Measurements from ENCODE around the gene IL1F10. TPM values are rescaled to one million over a fixed set of nuclear protein-coding genes. Genes with fewer than 3 reads are reported as not detected.

IL1F10 gene
- total RNA-seq, 1 donor from 2014 or later: not detected

- Histone ChIP-seq H3K27ac (ENCODE audit: low read depth, low read length) (peak overlapping the region; percentile 22), H3K4me1 (ENCODE audit: insufficient read depth, low read length) (peaks cover 14% of the 10 kb centered on the region), H3K36me3 (ENCODE audit: insufficient read depth, low read length) (no peaks in the 10 kb centered on the region), H2AFZ (ENCODE audit: low read depth, low read length) (no peak overlapping the region), H3K79me2 (ENCODE audit: insufficient read depth, low read length) (no peaks in the 10 kb centered on the region), H3K4me2 (ENCODE audit: low read length) (peak overlapping the region; percentile 74), H3K4me3 (ENCODE audit: insufficient read depth, low read depth, low read length) (no peak overlapping the region), H3K9me3 (ENCODE audit: insufficient read depth, low read depth, low read length) (no peaks in the 10 kb centered on the region), H3K9ac (ENCODE audit: low read length) (peak overlapping the region; percentile 28), H3K27me3 (ENCODE audit: insufficient read depth, low read length) (peaks cover 10% of the 10 kb centered on the region), H4K20me1 (ENCODE audit: insufficient read depth, low read length) (no peaks in the 10 kb centered on the region)
- no peaks in the 10 kb centered on the region for H3K36me3 Mint-ChIP-seq (ENCODE audit: low read depth, unreplicated experiment)
- peak overlapping the region; percentile 55 for H3K27ac Mint-ChIP-seq (ENCODE audit: unreplicated experiment)
- H3K9me3 Mint-ChIP-seq (ENCODE audit: unreplicated experiment): no peaks in the 10 kb centered on the region
- peak; percentile 26 for DNase-seq (ENCODE audit: low read depth)
- peaks cover 30% of the 10 kb centered on the region for H3K27me3 Mint-ChIP-seq (ENCODE audit: low read depth, unreplicated experiment)
- H3K4me3 Mint-ChIP-seq (ENCODE audit: unreplicated experiment): peak overlapping the region; percentile 18
- TF ChIP-seq EZH2 (IDR thresholded peaks at IDR 0.05; ENCODE audit: insufficient read depth, low read length): no peak
- no peak for TF ChIP-seq CTCF (IDR thresholded peaks at IDR 0.05; ENCODE audit: insufficient read depth, low read depth, low read length)
- no peak for FAIRE-seq
- peaks cover 13% of the 10 kb centered on the region for H3K4me1 Mint-ChIP-seq (ENCODE audit: low read depth, unreplicated experiment)
Observed at GRCh38 chr2:113124181-113124961, 56.6 kb downstream of the IL1F10 start.

Other genes starting within 250 kb of the IL1F10 start
- not detected in 2 replicates for gene IL1B, start 231.2 kb upstream of the IL1F10 start, total RNA-seq
- gene IL37, start 156.8 kb upstream of the IL1F10 start, total RNA-seq: not detected in 2 replicates
- not detected in 2 replicates for gene IL36G, start 90.0 kb upstream of the IL1F10 start, total RNA-seq
- not detected in 2 replicates for gene IL36A, start 62.5 kb upstream of the IL1F10 start, total RNA-seq
- not detected in 2 replicates for gene IL36B, start 15.1 kb upstream of the IL1F10 start, total RNA-seq
- gene IL36RN, start 8.8 kb upstream of the IL1F10 start, total RNA-seq: 0.14 TPM in 1 of 2 replicates, not detected in the other
- not detected in 2 replicates for gene IL1RN, start 59.6 kb downstream of the IL1F10 start, total RNA-seq
- gene PSD4, start 106.0 kb downstream of the IL1F10 start, total RNA-seq: 2.6 and 4.0 TPM in 2 replicates
- gene PAX8, start 211.0 kb downstream of the IL1F10 start, total RNA-seq: 0.48 and 1.2 TPM in 2 replicates